Lung (tissue), 12 donors: ENCODE results near the gene EMC1. TPM values are rescaled to one million over a fixed set of nuclear protein-coding genes. Genes with fewer than 3 reads are reported as not detected.
"Not testable (repeated sequence)": the region's sequence is repeated elsewhere in the genome, so short reads cannot be mapped to it uniquely, and the experiment has no call there.

ENCODE experiments used
- ATAC-seq: fragments of 200-7000 bp; cut with Tn5 transposase; one replicate; pipeline ENCODE4 v1.9.1; 2020; ENCODE audit warnings: moderate number of reproducible peaks; ENCODE audit not compliant: insufficient read depth, low FRiP score
- DNase-seq, 3 donors: peaks; one replicate each; pipeline ENCODE4 v3.0.0-alpha.2; 2013 to 2017
- H3K27ac ChIP-seq, 2 donors: one replicate each; pipeline ENCODE4 v1.5.1; 2013; ENCODE audit warnings: mild to moderate bottlenecking in 2 of 2, moderate library complexity in 2 of 2, control low read depth in 1 of 2, inconsistent platforms in 1 of 2, low read depth in 1 of 2, low read length in 1 of 2
- H3K27me3 ChIP-seq, 3 donors: one replicate each; pipeline ENCODE4 v1.5.1; 2013; ENCODE audit warnings: low read length in 2 of 3; ENCODE audit not compliant: control insufficient read depth in 3 of 3, insufficient read depth in 3 of 3
- H3K36me3 ChIP-seq, 4 donors: one replicate each; pipeline ENCODE4 v1.5.1; 2013; ENCODE audit warnings: low read length in 4 of 4, mild to moderate bottlenecking in 1 of 4, moderate library complexity in 1 of 4; ENCODE audit not compliant: control insufficient read depth in 4 of 4, insufficient read depth in 4 of 4
- H3K4me1 ChIP-seq, 5 donors: one replicate each; pipeline ENCODE4 v1.5.1; 2013; ENCODE audit warnings: low read length in 5 of 5, mild to moderate bottlenecking in 2 of 5, moderate library complexity in 1 of 5; ENCODE audit not compliant: control insufficient read depth in 5 of 5, insufficient read depth in 5 of 5
- H3K4me3 ChIP-seq: one replicate; pipeline ENCODE4 v1.5.1; 2013; ENCODE audit warnings: mild to moderate bottlenecking, control low read depth, moderate library complexity
- H3K9ac ChIP-seq, 2 donors: one replicate each; pipeline ENCODE4 v1.5.1; 2013; ENCODE audit warnings: low read length in 2 of 2, control low read depth in 1 of 2; ENCODE audit not compliant: insufficient read depth in 1 of 2
- H3K9me3 ChIP-seq, 4 donors: one replicate each; pipeline ENCODE4 v1.5.1; 2013; ENCODE audit warnings: low read length in 3 of 4, mild to moderate bottlenecking in 1 of 4, moderate library complexity in 1 of 4; ENCODE audit not compliant: control insufficient read depth in 4 of 4, insufficient read depth in 3 of 4
- WGBS, 2 donors: extraction: QIAGEN DNeasy Blood & Tissue Kit; methylation state at CpG; one replicate each; pipeline ENCODE4 v1.1.7; 2013; 5-methylcytosine and 5-hydroxymethylcytosine counted together
- polyA plus RNA-seq, 2 donors: library from polyadenylated mRNA; stranded (reverse); fragments of 200-250 nt; gene quantifications; one replicate each; pipeline ENCODE4 v1.2.1, GENCODE V29; 2013
- total RNA-seq, 2 donors: library from RNA; depleted of rRNA in 1 of 2; stranded (reverse); fragments of >200 nt in 1 of 2; gene quantifications; one replicate each; pipeline ENCODE4 v1.2.1, GENCODE V29; 2014 to 2021
- TF ChIP-seq, protein P1 (sequence below): IDR thresholded peaks from 2 replicates; pipeline ENCODE4 v1.5.1; 2012; ENCODE audit warnings: mild to moderate bottlenecking; ENCODE audit errors: control extremely low read depth, extremely low read depth
- donor health status: control.
- donor health status: control.
- donor health status: Bipolar disorder and iron deficiency.
- donor health status: healthy.
- donor health status: DM: yes; HTN: yes; CAD: no.

Gene EMC1
- total and polyA plus RNA-seq, 4 donors, result 12.1 to 52.7 (median 36.5) TPM

DNA sequence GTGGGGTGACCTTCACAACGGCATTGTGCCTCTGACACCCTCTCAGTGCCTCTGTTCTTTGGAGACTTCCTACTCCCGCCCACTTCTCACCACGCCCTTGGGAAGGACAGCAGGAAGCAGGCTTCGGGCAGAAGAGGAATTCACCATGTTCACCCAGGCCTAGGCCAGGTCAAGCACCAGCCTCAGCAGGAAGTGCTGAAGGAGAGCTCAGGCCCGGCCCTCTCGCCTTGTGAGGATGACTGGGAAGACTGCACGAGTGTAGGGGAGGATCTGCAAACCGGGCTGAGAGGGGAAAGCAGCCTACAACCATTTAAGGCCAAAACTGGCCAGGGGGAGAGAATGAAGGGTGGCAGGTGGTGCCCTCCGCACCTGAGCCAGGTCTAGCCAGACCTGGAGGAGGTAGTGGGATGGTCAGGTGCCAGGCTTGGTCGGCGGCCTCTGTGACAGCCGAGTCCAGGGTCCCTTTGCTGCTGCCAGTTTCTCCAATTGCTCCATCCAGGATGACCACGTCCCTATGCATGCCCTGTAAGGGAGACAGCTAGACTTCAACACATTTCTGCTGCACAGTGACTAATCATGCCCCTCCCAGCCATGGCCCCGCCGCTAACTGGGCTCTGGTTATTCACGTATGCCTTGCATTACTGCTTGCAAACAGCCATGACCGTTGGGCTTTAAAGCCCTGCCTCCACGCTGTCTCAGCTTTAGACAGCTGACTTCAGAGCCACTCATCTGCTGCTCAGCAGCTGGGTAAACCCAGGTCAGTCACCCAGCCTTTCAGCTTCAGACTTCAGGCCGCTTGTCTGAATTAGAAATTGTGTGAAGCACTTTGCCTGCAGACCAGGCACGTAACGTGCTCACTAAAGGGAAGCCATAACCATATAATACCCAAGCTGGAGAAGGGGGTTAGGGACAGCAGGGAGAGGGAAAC, 9.2 kb upstream of the EMC1 start:
- no peak overlapping the region for H3K4me3 ChIP-seq
- no peak for ATAC-seq
- H3K4me1 ChIP-seq, result no peaks in the 10 kb centered on the region
- no peaks in the 10 kb centered on the region for H3K27me3 ChIP-seq
- TF ChIP-seq, protein P1, sequence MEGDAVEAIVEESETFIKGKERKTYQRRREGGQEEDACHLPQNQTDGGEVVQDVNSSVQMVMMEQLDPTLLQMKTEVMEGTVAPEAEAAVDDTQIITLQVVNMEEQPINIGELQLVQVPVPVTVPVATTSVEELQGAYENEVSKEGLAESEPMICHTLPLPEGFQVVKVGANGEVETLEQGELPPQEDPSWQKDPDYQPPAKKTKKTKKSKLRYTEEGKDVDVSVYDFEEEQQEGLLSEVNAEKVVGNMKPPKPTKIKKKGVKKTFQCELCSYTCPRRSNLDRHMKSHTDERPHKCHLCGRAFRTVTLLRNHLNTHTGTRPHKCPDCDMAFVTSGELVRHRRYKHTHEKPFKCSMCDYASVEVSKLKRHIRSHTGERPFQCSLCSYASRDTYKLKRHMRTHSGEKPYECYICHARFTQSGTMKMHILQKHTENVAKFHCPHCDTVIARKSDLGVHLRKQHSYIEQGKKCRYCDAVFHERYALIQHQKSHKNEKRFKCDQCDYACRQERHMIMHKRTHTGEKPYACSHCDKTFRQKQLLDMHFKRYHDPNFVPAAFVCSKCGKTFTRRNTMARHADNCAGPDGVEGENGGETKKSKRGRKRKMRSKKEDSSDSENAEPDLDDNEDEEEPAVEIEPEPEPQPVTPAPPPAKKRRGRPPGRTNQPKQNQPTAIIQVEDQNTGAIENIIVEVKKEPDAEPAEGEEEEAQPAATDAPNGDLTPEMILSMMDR, result no peak
- 78 to 80% methylated on average over 21 of the region's 21 CpGs for WGBS, 2 donors
- H3K9ac ChIP-seq, result no peak overlapping the region
- no peak for DNase-seq
- H3K27ac ChIP-seq, result no peak overlapping the region
- peaks cover 17 to 43% (median 20%) of the 10 kb centered on the region in 4 donors for H3K36me3 ChIP-seq
- H3K9me3 ChIP-seq, result no peaks in the 10 kb centered on the region

- TF ChIP-seq, protein P1, result no peak
- peaks cover 19 to 45% (median 20%) of the 10 kb centered on the region in 4 donors for H3K36me3 ChIP-seq
- no peak overlapping the region for H3K27ac ChIP-seq
- peaks cover 0 to 3% (median 1%) of the 10 kb centered on the region in 5 donors for H3K4me1 ChIP-seq
- no peak for DNase-seq
- no peaks in the 10 kb centered on the region for H3K9me3 ChIP-seq
- no peak for ATAC-seq
- H3K9ac ChIP-seq, result no peak overlapping the region
- no peak overlapping the region for H3K4me3 ChIP-seq
- no peaks in the 10 kb centered on the region for H3K27me3 ChIP-seq
- WGBS, 2 donors, result 96% methylated on average over 10 of the region's 10 CpGs
Observed at GRCh38 chr1:19258353-19258752, 7.0 kb upstream of the EMC1 start.

DNA sequence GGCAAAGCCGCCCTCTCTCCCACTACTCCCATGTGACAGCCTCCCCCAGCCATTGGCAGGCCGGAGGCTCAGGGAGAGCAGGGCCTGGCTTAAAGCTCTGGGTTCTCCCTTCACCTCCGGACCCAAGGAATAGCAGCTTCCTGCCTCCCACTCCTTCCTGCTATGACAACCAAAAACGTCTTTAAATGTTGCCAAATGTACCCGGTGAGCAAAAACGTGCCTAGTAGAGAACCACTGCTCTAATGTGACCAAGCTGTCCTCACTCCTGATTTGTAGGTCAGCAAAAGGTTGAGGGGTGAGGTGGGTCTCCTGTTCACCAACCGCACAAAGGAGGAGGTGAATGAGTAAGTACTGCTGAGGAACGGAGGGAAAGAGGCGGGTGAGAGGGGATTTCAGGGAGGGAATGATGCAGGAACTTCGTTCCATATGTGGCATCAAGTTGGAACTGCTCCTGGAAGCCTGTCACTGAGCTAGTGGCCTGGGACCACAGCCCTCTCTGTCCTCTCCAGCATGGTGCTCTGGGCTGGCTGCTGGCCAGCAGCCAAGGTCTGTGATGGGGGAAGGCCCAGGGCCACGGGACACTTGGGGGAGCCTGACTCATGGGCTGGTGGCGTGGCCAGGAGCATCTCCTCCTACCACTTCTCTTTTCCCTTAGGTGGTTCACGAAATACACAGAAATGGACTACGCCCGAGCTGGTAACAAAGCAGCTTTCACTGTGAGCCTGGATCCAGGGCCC, 6.0 kb upstream of the EMC1 start:
- Histone ChIP-seq H3K4me3 (no peak overlapping the region), H3K9me3 (no peaks in the 10 kb centered on the region), H3K4me1 (peaks cover 0 to 12% (median 7%) of the 10 kb centered on the region in 5 donors), H3K36me3 (peaks cover 19 to 45% (median 20%) of the 10 kb centered on the region in 4 donors), H3K27me3 (no peaks in the 10 kb centered on the region), H3K9ac (no peak overlapping the region), H3K27ac (no peak overlapping the region)
- TF ChIP-seq, protein P1, result no peak
- 68 to 83% methylated on average over 15 of the region's 15 CpGs for WGBS, 2 donors
- DNase-seq (no peak), ATAC-seq (no peak)

- DNase-seq, H3K4me3 ChIP-seq, H3K9me3 ChIP-seq, H3K9ac ChIP-seq, H3K27me3 ChIP-seq, ATAC-seq, H3K27ac ChIP-seq: not testable (repeated sequence)
- WGBS, 2 donors, result 95 to 96% methylated on average over 5 of the region's 5 CpGs
- peaks cover 0 to 15% (median 7%) of the 10 kb centered on the region in 5 donors for H3K4me1 ChIP-seq
- H3K36me3 ChIP-seq, result peaks cover 19 to 45% (median 20%) of the 10 kb centered on the region in 4 donors
Observed at GRCh38 chr1:19256301-19256700, 5.0 kb upstream of the EMC1 start.
